Limb (tissue), 2 donors: Measurements from ENCODE around the gene CXorf51A.
"Not testable (repeated sequence)": the region's sequence is repeated elsewhere in the genome, so short reads cannot be mapped to it uniquely, and the experiment has no call there.

ENCODE experiments used
- DNase-seq, 2 donors: peaks; one replicate each; pipeline ENCODE4 v3.0.0-alpha.2; 2016; ENCODE audit errors: extremely low spot score in 2 of 2

The CXorf51A gene

DNA sequence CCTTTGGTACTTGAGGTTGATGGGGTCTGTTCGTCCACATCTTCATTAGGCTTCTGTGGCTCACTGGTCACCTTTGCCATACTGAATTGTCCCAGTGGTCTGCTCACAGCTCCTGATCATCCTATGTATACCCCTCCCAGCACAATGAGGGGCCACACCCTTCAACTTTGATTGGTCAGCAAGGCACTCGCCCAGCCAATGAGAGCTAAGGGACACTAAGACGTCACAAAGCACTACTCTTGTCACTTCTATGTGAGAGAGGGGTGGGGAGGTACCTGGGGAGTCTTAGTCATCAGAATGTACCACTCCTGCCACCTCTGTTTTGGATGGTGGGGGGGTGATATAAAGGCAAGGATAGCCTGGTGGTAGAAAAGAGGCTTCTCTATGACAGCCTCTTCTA, at the start of gene CXorf51A:
Gene CXorf51A (minus strand): TSS at position 101 of the 400 bp plus-strand sequence. CDS start 21 bp downstream, at position 80.
- not testable (repeated sequence) for DNase-seq

DNA sequence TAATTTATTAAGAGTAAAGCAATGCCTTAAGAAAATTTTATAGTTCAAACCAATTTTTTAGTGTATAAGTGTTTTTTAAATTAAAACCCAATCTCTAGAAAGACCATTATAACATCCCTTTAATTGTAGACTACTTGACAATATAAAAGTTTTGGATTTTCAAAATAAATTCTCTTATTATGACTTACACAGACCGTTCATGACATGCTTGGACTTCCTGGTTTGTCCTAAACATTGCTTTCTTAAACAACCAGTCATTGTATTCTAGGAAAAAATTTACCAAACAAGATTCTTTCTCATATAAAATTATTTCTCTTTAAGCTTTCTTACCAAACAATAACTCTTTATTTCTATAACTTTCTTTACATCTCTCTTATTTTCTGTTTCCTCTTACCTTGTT, 49.0 kb upstream of the CXorf51A start:
- no peak for DNase-seq

DNA sequence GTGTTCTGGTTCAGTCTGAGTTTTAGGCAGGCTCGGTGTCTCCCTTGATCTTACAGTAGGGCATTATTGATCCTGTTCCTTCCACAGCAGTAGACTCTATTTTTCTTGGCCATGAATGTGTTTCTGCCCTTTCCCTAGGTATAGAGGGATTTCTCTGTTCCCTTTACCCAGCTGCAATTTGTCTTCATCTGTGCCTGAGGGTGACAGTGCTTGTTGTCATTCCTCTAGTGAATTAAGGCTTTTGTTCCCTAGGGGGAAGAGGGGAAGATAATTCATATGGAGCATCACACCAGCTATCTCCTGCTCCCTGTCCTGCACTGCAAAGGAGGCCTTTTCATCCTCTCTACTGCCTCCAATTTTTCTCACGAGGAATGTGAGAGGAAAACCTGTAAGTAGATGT, 39.7 kb upstream of the CXorf51A start:
- no peak for DNase-seq

DNA sequence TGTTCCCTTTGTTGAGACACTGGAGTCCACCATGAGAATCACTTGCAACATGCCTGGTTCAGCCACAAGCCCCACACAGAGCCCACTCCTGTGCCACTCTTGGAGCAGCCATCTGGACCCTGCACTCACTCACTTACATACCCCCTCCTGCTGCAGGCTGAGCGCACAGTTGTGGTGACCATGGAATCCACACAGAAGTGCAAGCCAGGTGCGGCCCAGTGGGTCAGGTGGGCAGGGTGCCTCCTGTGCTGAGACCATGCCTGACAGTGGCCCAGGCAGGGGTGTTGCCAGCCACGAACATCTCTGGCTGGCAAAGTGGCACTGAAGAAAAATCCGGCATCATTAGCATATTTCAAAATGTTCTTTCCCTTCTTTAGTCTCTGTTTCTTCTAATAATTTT, 17.4 kb upstream of the CXorf51A start:
- DNase-seq, result no peak

DNA sequence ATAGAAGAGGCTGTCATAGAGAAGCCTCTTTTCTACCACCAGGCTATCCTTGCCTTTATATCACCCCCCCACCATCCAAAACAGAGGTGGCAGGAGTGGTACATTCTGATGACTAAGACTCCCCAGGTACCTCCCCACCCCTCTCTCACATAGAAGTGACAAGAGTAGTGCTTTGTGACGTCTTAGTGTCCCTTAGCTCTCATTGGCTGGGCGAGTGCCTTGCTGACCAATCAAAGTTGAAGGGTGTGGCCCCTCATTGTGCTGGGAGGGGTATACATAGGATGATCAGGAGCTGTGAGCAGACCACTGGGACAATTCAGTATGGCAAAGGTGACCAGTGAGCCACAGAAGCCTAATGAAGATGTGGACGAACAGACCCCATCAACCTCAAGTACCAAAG, 5.1 kb downstream of the CXorf51A start, which contains the start of gene CXorf51B:
Gene CXorf51B (plus strand): TSS at position 301 of the 400 bp plus-strand sequence. CDS start 21 bp downstream, at position 322.
- not testable (repeated sequence) for DNase-seq
